GM21529 (cell line): Measurements from ENCODE around the gene URM1.
"Not testable (repeated sequence)": the region's sequence is repeated elsewhere in the genome, so short reads cannot be mapped to it uniquely, and the experiment has no call there.

ENCODE experiments used
- ATAC-seq: cut with Tn5 transposase; IDR thresholded peaks from one replicate; pipeline ENCODE4 v1.9.1; 2021; ENCODE audit not compliant: unreplicated experiment

Gene URM1

DNA sequence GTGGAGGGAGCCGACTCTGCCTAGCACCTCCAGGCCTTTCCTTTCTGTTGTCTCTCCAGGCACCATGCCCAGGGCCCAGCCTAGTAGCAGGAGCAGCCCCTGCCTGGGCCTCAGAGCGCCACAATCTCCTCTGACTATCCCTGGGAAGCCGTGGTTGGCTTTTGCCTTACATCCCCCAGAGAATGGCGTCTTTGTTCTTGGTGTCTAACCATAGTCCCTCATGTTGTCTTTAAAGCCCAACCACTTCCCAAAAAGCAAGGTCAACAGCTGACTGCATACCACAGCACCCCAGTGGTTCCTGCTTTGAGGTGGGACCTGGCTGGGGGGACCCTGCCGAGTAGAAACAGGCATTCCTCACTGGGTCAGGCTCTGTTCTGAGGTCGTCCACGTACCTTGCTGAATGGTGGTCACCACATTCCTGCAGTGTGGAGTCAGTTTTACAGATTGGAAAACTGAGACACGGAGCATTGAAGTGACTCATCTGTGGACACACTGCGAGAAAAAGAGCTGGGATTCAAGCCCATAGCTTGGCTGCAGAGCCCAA is 35.7 kb downstream of the URM1 start:
- ATAC-seq: no peak

- ATAC-seq: no peak
Measured at GRCh38 chr9:128408963-128409431, 37.8 kb downstream of the URM1 start.

- no peak for ATAC-seq
Measured at GRCh38 chr9:128409450-128409849, 38.3 kb downstream of the URM1 start.

DNA sequence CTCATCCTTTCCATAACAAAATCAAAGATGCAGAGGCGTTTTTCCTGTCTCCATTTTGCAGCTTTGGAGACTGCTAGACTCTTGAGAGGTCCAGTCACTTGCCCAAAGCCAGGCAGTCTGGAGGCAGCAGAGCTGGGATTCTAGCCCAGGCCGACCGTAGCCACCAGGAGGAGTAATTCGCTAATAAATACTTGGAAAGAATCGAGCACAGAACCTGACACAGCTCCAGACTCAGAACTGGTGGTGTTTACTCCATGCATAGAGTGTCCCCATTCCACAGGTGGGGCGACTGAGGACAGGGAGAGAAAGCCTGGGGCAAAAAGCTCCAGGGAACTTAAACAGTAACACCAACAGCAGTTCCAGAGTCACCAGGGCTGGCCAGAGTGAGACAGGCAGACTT is 38.8 kb downstream of the URM1 start:
- no peak for ATAC-seq

GRCh38 chr9:128411364-128412119 is 40.4 kb downstream of the URM1 start:
- no peak for ATAC-seq

GRCh38 chr9:128412120-128412790 is 41.1 kb downstream of the URM1 start:
- no peak for ATAC-seq

- not testable (repeated sequence) for ATAC-seq
Measured at GRCh38 chr9:128413728-128414127, 42.6 kb downstream of the URM1 start.

GRCh38 chr9:128414461-128414860 is 43.3 kb downstream of the URM1 start:
- ATAC-seq: no peak

GRCh38 chr9:128415281-128415680 is 44.1 kb downstream of the URM1 start:
- ATAC-seq: no peak

DNA sequence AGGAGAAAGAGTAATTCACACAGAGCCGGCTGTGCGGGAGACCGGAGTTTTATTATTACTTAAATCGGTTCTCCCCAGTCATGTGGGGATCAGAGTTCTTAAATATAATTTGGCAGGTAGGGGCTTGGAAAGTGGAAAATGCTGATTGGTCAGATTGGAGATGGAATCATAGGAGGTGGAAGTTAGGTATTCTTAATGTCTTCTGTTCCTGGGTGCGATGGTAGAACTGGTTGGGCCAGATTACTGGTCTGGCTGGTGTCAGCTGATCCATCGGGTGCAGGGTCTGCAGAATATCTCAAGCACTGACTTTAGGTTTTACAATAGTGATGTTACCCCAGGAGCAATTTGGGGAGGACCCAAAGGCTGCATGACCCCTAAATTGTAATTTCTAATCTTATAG is 44.8 kb downstream of the URM1 start:
- ATAC-seq: no peak

- ATAC-seq: no peak
Measured at GRCh38 chr9:128416432-128417019, 45.4 kb downstream of the URM1 start.

GRCh38 chr9:128419061-128419925 is 48.1 kb downstream of the URM1 start:
- no peak for ATAC-seq

DNA sequence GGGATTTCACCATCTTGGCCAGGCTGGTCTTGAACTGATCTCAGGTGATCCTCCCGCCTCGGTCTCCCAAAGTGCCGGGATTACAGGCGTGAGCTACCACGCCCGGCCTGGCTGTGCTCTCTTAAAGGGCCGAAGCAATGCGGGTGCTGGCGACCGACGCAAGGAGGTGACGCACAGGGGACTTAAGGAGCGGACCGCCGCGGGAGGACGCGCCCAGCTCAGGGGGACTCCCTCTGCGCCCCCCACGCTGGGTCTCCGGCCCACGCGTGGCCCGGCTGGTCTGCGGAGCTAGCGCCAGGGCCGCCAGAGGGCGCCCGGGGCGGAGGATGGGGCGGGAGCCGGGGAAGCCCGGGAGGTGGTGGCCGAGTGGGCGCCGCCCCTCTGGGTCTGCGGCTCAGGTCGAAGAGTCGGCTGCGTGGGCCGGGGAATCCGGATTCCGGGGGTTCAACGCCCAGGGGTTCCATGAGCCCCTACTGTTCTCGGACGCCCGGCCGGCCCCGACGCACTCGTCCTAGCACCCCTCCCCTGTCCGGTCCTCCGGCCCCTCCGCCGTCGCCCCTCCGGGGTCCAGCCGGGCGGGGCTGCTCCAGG is 49.0 kb downstream of the URM1 start:
- peak; percentile 73 for ATAC-seq

- peak; percentile 73 for ATAC-seq
Measured at GRCh38 chr9:128420651-128421481, 49.7 kb downstream of the URM1 start, which contains the start of gene CERCAM. Gene CERCAM, plus strand, starts transcription at chr9:128420857. Its CDS starts 21 bp downstream, at chr9:128420878.

GRCh38 chr9:128421482-128421996 is 50.4 kb downstream of the URM1 start:
- no peak for ATAC-seq

GRCh38 chr9:128422022-128422782 is 51.0 kb downstream of the URM1 start:
- ATAC-seq: not testable (repeated sequence)

DNA sequence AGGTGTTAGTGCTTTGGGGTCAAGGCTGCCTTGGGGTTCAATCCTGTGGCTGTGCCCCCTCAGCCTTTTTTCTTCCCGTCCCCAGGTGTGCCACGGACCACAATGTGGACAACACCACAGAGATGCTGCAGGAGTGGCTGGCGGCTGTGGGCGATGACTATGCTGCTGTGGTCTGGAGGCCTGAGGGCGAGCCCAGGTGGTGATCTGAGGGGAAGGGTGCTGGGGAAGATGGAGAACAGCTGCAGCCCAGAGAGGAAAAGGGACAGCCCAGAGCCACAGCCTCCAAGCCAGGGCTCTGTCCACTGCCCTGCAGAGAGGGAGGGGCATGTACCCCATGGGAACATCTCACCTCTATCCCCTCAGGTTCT is 51.6 kb downstream of the URM1 start:
- no peak for ATAC-seq

DNA sequence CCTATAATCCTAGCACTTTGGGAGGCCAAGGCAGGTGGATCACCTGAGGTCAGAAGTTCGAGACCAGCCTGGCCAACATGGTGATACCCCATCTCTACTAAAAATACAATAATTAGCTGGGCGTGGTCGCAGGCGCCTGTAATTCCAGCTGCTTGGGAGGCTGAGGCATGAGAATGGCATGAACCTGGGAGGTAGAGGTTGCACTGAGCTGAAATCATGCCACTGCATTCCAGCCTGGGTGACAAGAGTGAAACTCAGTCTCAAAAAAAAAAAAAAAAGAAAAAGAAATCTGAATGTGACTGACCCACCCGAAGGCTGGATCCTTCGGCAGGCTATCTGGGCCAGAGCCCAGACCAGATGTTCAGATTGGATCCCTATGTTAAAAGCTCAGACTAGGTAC is 52.2 kb downstream of the URM1 start:
- ATAC-seq: not testable (repeated sequence)
